ENCODE measurements around the gene OARD1.

OARD1 gene

GRCh38 chr6:41074692-41075436 is 2.7 kb upstream of the OARD1 start:
- DNase-seq (ENCODE audit: low read depth in 2 of 2) = no peak

GRCh38 chr6:41073968-41074691 is 2.0 kb upstream of the OARD1 start:
- DNase-seq (ENCODE audit: low read depth in 2 of 2) = no peak

DNA sequence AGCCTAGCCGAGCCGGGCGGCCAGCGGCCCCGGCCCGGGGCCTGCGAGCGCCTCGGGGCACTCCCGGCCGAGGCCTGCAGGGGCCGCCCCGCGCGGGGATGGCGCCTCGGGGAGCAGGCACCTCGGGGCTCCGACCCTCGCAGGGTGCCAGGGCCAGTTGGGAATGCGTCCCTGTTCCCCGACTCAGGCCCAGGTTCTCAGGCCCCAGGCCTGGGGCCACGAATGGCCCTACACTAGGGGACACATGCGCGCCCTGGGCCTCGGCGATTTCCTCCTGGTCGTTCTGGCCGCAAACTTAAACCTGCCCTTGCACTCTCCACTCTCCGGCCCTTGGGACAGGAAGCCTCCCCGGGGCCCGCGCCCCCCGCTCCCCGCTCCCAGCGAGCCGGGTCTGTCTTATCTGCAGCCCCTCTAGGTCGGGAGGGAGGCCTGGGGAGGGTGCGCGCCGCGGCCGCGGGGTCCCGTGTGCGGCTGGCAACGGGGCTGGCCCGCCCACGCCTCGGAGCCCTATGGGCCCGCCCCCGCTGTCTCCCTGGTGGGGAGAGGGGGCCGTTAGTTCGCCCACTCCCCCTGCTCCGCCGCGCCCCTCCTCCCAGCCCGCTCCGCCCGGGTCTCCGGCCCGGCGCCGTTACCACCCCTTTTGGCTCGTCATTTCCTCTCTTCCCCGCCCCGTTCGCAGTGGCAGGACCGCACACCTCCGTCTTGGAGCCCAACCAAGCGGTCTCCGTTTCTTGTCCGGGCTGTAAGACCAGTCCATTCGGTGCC is 1.2 kb upstream of the OARD1 start:
- DNase-seq (ENCODE audit: low read depth in 2 of 2) = peak; percentile 70 to 78

GRCh38 chr6:41072836-41073202 is 663 bp upstream of the OARD1 start, which contains the start of gene NFYA:
Gene NFYA, plus strand, starts transcription at chr6:41072974. Its CDS starts 6,116 bp downstream, at chr6:41079090.
- peak in 1 of 2 donors; percentile 99 for DNase-seq (ENCODE audit: low read depth in 2 of 2)

DNA sequence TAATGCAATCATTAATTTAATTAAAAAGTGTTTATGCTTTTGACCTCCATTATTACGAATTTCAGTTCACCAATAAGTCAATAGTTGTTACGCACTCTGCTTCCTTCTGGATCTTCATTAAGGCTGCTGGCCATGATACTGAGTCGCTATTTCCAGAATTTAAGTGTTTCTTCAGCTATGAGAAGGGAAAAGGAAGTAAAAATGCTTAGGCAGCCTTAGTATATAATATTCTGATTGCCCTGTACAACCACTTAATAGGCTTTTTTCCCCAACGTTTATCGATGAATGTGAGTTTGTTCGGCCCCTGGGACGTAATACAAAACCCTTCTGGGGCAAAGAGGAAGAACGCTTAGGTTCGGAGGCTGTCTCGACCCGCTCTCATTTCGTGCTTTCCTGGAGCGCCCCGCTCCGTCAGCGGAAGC is 644 bp downstream of the OARD1 start:
- DNase-seq (ENCODE audit: low read depth in 2 of 2) = no peak

DNA sequence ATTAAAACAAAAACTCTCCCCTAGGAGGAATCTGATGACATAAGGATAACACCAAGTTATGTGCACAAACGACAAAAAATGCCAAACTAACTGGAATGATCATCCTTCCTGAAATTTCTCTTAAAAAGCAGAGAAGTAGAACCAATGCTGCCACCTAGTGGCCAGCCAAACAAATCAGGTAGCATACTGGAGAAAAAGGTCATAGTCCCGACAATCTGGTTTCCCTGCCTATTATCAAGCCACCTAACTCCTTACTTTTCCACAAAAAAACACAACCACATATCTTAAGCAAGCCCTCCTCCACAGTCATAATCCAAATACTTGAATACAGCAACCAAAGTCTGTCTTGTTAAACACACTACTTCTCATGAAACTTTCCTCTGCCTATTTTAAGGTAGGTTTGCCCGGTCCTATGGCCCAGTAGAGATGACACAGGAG is 5.3 kb downstream of the OARD1 start:
- DNase-seq (ENCODE audit: low read depth in 2 of 2) = peak; percentile 38 to 47

DNA sequence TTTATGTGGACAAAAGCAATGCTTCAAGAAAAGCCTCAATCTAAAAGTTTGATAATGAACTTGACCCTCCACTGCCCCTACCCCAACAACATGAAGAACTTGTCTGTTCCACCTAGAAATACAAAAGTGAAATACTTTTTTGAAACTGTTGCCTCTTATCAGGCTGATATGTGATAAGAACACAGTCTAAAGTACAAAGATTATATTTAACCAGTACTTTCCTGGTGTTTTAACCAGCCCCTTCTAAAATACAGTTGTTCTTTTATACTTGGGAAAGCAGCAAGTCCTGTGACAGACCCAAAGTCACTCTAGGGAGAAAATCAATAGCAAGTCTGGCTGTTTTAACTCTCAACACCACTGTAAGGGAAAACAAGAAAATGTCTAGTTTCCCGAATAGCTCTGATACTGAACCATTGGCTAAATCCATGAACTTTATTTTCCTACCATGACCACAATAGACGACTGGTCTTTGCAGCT is 6.6 kb downstream of the OARD1 start:
- DNase-seq (ENCODE audit: low read depth in 2 of 2) = no peak

- DNase-seq (ENCODE audit: low read depth in 2 of 2) = no peak
Observed at GRCh38 chr6:41064841-41065240, 7.3 kb downstream of the OARD1 start.

DNA sequence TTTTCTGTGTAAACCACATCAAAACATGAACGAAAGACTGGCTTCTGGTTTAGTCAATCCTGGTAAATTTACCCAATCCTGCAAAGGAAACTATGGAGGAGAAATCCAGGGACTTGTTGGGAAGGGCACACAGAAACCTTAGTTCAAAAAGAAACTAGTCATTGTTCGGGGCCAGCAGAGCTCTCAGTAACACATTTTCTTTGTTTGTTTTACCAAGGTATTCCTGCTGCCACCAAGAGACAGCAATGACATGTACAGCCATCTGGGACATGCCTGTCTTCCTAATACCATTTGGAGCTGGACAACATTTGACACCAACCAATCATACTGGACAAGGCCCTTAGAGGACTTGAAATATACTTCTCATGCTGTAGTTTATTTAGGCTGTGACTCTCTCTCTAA is 8.3 kb downstream of the OARD1 start:
- DNase-seq (ENCODE audit: low read depth in 2 of 2) = no peak

- no peak for DNase-seq (ENCODE audit: low read depth in 2 of 2)
Observed at GRCh38 chr6:41062056-41062455, 10.1 kb downstream of the OARD1 start.

DNA sequence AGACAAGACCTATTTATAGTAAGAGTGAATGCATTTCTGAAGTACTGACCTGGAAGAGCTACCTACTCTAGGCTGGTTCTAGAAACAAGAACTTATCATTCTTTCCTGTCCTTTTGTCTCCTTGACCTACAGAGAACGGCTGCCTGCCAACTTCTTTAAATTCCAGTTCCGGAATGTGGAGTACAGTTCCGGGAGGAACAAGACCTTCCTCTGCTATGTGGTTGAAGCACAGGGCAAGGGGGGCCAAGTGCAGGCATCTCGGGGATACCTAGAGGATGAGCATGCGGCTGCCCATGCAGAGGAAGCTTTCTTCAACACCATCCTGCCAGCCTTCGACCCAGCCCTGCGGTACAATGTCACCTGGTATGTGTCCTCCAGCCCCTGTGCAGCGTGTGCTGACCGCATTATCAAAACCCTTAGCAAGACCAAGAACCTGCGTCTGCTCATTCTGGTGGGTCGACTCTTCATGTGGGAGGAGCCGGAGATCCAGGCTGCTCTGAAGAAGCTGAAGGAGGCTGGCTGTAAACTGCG is 10.9 kb downstream of the OARD1 start:
- no peak for DNase-seq (ENCODE audit: low read depth in 2 of 2)

- DNase-seq (ENCODE audit: low read depth in 2 of 2) = no peak
Observed at GRCh38 chr6:41059556-41059955, 12.6 kb downstream of the OARD1 start.

DNA sequence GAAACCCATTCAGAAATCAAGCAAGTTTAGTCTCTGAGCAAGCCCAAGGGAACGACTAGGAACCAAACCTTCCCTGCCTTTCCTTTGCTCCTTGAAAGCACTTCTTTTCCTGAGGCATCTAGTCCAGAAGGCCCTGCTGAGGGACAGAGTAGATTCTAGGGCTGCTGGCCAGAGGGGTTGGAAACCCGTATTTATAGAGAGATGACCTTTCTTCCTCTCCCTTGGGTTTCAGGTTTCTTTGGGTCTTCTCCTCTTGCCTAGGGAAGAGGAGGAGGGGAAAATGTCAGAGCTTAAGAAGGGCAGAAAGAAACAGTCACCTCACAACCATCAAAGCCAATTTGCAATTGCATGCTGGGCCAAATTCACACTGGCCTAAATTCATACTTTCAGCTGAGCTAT is 13.4 kb downstream of the OARD1 start:
- no peak for DNase-seq (ENCODE audit: low read depth in 2 of 2)

GRCh38 chr6:41056768-41057490 is 15.2 kb downstream of the OARD1 start:
- no peak for DNase-seq (ENCODE audit: low read depth in 2 of 2)

- no peak for DNase-seq (ENCODE audit: low read depth in 2 of 2)
Observed at GRCh38 chr6:41055149-41055548, 17.0 kb downstream of the OARD1 start.

GRCh38 chr6:41054511-41054910 is 17.6 kb downstream of the OARD1 start:
- no peak for DNase-seq (ENCODE audit: low read depth in 2 of 2)

- no peak for DNase-seq (ENCODE audit: low read depth in 2 of 2)
Observed at GRCh38 chr6:41053041-41053440, 19.1 kb downstream of the OARD1 start, which contains the start of gene APOBEC2. Gene APOBEC2, plus strand, starts transcription at chr6:41053202. Its CDS starts 146 bp downstream, at chr6:41053348.

- no peak for DNase-seq (ENCODE audit: low read depth in 2 of 2)
Observed at GRCh38 chr6:41051873-41052272, 20.3 kb downstream of the OARD1 start.

GRCh38 chr6:41050536-41050935 is 21.6 kb downstream of the OARD1 start:
- no peak for DNase-seq (ENCODE audit: low read depth in 2 of 2)

- no peak for DNase-seq (ENCODE audit: low read depth in 2 of 2)
Observed at GRCh38 chr6:41049955-41050354, 22.2 kb downstream of the OARD1 start.

- no peak for DNase-seq (ENCODE audit: low read depth in 2 of 2)
Observed at GRCh38 chr6:41049521-41049920, 22.6 kb downstream of the OARD1 start.
